ENCODE data around the gene CDKN2B-AS1. TPM values are rescaled to one million over a fixed set of nuclear protein-coding genes. Genes with fewer than 3 reads are reported as not detected.

The CDKN2B-AS1 gene
- total and polyA plus RNA-seq, 2 experiments from 2014 or later = 0.14 TPM; not detected in 1

- H3K4me1 Mint-ChIP-seq = peaks cover 50% of the 10 kb centered on the region
- H4K20me1 ChIP-seq (replicated peaks; ENCODE audit: insufficient read depth) = peaks cover 39% of the 10 kb centered on the region
- H3K36me3 ChIP-seq (ENCODE audit: insufficient read depth) = no peaks in the 10 kb centered on the region; the same call in 1 of the 2 replicates
- H3K27me3 ChIP-seq (ENCODE audit: insufficient read depth) = peaks cover 100% of the 10 kb centered on the region
- peaks cover 56% of the 10 kb centered on the region for H3K4me1 ChIP-seq (ENCODE audit: insufficient read depth)
- peaks cover 98% of the 10 kb centered on the region for H3K27me3 Mint-ChIP-seq (ENCODE audit: insufficient read depth, low read depth, poor library complexity)
- ATAC-seq (peak; percentile 1), DNase-seq (ENCODE audit: low spot score) (peak; percentile 50)
- no peaks in the 10 kb centered on the region; the same call in 2 of the 3 replicates for H3K36me3 Mint-ChIP-seq (ENCODE audit: low read depth)
- H3K9me3 Mint-ChIP-seq = peaks cover 3% of the 10 kb centered on the region; the same call in 2 of the 3 replicates
- H3K27ac Mint-ChIP-seq = no peak overlapping the region
- no peaks in the 10 kb centered on the region for H3K9me2 ChIP-seq (ENCODE audit: insufficient read depth)
- H3K4me3 Mint-ChIP-seq = peak overlapping the region; percentile 53
- peak overlapping the region; percentile 43 for H3K4me3 ChIP-seq
- H3K4me2 ChIP-seq = peak overlapping the region; percentile 69
- H3F3A ChIP-seq (replicated peaks; ENCODE audit: low read depth) = peaks cover 60% of the 10 kb centered on the region
- H3K27ac ChIP-seq (ENCODE audit: low read depth) = no peak overlapping the region
- H2AFZ ChIP-seq = no peak overlapping the region
- no peaks in the 10 kb centered on the region for H3K79me2 ChIP-seq (replicated peaks; ENCODE audit: insufficient read depth)
- TF ChIP-seq NANOG (IDR thresholded peaks at IDR 0.05; ENCODE audit: borderline replicate concordance) = no peak
- peak; percentile 79 for TF ChIP-seq EZH2phosphoT487 (IDR thresholded peaks at IDR 0.05; ENCODE audit: unreplicated experiment)
- TF ChIP-seq ZNF114 (CRISPR knock-in tag; IDR thresholded peaks at IDR 0.05) = no peak
- TF ChIP-seq REST (IDR thresholded peaks at IDR 0.05; ENCODE audit: unreplicated experiment) = no peak
- TF ChIP-seq EZH2 (IDR thresholded peaks at IDR 0.05; ENCODE audit: low read depth, unreplicated experiment) = peak; percentile 96
- no peak for TF ChIP-seq JUNB (IDR thresholded peaks at IDR 0.05; ENCODE audit: unreplicated experiment)
- TF ChIP-seq, protein P1, sequence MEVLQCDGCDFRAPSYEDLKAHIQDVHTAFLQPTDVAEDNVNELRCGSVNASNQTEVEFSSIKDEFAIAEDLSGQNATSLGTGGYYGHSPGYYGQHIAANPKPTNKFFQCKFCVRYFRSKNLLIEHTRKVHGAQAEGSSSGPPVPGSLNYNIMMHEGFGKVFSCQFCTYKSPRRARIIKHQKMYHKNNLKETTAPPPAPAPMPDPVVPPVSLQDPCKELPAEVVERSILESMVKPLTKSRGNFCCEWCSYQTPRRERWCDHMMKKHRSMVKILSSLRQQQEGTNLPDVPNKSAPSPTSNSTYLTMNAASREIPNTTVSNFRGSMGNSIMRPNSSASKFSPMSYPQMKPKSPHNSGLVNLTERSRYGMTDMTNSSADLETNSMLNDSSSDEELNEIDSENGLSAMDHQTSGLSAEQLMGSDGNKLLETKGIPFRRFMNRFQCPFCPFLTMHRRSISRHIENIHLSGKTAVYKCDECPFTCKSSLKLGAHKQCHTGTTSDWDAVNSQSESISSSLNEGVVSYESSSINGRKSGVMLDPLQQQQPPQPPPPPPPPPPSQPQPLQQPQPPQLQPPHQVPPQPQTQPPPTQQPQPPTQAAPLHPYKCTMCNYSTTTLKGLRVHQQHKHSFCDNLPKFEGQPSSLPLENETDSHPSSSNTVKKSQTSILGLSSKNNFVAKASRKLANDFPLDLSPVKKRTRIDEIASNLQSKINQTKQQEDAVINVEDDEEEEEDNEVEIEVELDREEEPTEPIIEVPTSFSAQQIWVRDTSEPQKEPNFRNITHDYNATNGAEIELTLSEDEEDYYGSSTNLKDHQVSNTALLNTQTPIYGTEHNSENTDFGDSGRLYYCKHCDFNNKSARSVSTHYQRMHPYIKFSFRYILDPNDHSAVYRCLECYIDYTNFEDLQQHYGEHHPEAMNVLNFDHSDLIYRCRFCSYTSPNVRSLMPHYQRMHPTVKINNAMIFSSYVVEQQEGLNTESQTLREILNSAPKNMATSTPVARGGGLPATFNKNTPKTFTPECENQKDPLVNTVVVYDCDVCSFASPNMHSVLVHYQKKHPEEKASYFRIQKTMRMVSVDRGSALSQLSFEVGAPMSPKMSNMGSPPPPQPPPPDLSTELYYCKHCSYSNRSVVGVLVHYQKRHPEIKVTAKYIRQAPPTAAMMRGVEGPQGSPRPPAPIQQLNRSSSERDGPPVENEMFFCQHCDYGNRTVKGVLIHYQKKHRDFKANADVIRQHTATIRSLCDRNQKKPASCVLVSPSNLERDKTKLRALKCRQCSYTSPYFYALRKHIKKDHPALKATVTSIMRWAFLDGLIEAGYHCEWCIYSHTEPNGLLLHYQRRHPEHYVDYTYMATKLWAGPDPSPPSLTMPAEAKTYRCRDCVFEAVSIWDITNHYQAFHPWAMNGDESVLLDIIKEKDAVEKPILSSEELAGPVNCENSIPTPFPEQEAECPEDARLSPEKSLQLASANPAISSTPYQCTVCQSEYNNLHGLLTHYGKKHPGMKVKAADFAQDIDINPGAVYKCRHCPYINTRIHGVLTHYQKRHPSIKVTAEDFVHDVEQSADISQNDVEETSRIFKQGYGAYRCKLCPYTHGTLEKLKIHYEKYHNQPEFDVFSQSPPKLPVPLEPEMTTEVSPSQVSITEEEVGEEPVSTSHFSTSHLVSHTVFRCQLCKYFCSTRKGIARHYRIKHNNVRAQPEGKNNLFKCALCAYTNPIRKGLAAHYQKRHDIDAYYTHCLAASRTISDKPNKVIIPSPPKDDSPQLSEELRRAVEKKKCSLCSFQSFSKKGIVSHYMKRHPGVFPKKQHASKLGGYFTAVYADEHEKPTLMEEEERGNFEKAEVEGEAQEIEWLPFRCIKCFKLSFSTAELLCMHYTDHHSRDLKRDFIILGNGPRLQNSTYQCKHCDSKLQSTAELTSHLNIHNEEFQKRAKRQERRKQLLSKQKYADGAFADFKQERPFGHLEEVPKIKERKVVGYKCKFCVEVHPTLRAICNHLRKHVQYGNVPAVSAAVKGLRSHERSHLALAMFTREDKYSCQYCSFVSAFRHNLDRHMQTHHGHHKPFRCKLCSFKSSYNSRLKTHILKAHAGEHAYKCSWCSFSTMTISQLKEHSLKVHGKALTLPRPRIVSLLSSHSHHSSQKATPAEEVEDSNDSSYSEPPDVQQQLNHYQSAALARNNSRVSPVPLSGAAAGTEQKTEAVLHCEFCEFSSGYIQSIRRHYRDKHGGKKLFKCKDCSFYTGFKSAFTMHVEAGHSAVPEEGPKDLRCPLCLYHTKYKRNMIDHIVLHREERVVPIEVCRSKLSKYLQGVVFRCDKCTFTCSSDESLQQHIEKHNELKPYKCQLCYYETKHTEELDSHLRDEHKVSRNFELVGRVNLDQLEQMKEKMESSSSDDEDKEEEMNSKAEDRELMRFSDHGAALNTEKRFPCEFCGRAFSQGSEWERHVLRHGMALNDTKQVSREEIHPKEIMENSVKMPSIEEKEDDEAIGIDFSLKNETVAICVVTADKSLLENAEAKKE (CRISPR knock-in tag; IDR thresholded peaks at IDR 0.05) = no peak
- TF ChIP-seq POLR2AphosphoS5 (IDR thresholded peaks at IDR 0.05; ENCODE audit: low read depth) = no peak
- TF ChIP-seq STAT1 (IDR thresholded peaks at IDR 0.05; ENCODE audit: unreplicated experiment) = no peak
- TF ChIP-seq CREB1 (CRISPR knock-in tag; IDR thresholded peaks at IDR 0.05; ENCODE audit: low read depth) = no peak
- no peak for TF ChIP-seq ETS1 (IDR thresholded peaks at IDR 0.05)
- TF ChIP-seq CTCF (conservative IDR thresholded peaks at IDR 0.05; ENCODE audit: low read depth in 2 of 2) = no peak
- TF ChIP-seq ZNF331 (CRISPR knock-in tag; IDR thresholded peaks at IDR 0.05; ENCODE audit: low read depth) = no peak
These were observed 23.6 kb upstream of the CDKN2B-AS1 start for GRCh38 chr9:21970800-21971640.

Data from GM23338 (cell line).